Muscle layer of colon (tissue), 2 donors: ENCODE measurements around the gene C5.

Source experiments
- H3K27ac ChIP-seq: one replicate; pipeline ENCODE4 v1.7.0; 2013; ENCODE audit warnings: low read depth, mild to moderate bottlenecking, low read length, moderate library complexity
- H3K27me3 ChIP-seq, 2 donors: one replicate each; pipeline ENCODE4 v1.7.0; 2013; ENCODE audit warnings: low read length in 2 of 2, mild to moderate bottlenecking in 2 of 2; ENCODE audit not compliant: insufficient read depth in 2 of 2, control insufficient read depth in 1 of 2
- H3K36me3 ChIP-seq: one replicate; pipeline ENCODE4 v1.7.0; 2013; ENCODE audit warnings: mild to moderate bottlenecking, low read length; ENCODE audit not compliant: insufficient read depth
- H3K4me1 ChIP-seq: one replicate; pipeline ENCODE4 v1.7.0; 2013; ENCODE audit warnings: mild to moderate bottlenecking, low read length; ENCODE audit not compliant: insufficient read depth
- H3K4me3 ChIP-seq, 2 donors: one replicate each; pipeline ENCODE4 v1.7.0; 2013; ENCODE audit warnings: low read length in 2 of 2, low read depth in 1 of 2, mild to moderate bottlenecking in 1 of 2, moderate library complexity in 1 of 2
- H3K9ac ChIP-seq: one replicate; pipeline ENCODE4 v1.7.0; 2013; ENCODE audit warnings: low read length
- H3K9me3 ChIP-seq: one replicate; pipeline ENCODE4 v1.7.0; 2013; ENCODE audit warnings: mild to moderate bottlenecking, low read length
- donor health status: abdominal sarcoma.
- donor health status: Adenocarcinoma of cecum.

Gene C5

DNA sequence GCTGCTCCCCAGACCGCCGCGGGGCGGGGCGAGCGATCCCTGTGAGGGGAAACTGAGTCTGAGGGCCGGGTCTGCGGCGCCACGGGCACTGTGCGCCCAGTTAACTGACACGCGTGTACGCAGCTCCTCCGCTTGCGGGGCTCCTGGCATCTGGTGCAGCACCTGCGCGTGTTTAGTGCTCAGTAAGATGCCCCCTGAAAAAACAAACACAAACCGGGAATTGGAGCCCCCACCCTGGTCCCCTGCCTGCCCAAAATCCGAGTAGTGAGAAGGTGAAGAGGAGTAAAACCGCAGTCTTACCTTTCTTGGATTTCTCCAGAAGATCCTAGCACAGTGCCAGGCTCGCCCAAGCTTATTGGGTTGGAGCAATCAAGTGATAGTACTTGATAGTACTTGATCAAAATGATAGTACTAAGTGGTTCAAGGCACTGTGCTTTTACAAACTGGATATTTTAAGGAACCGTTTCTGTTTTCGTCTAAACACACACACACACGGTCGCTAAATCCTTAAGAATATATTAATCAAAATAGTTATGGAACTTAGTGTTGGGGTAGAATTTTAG, 120.8 kb downstream of the C5 start:
- Histone ChIP-seq H3K4me1 (peaks cover 12% of the 10 kb centered on the region), H3K36me3 (no peaks in the 10 kb centered on the region), H3K9ac (peak overlapping the region; percentile 53)

DNA sequence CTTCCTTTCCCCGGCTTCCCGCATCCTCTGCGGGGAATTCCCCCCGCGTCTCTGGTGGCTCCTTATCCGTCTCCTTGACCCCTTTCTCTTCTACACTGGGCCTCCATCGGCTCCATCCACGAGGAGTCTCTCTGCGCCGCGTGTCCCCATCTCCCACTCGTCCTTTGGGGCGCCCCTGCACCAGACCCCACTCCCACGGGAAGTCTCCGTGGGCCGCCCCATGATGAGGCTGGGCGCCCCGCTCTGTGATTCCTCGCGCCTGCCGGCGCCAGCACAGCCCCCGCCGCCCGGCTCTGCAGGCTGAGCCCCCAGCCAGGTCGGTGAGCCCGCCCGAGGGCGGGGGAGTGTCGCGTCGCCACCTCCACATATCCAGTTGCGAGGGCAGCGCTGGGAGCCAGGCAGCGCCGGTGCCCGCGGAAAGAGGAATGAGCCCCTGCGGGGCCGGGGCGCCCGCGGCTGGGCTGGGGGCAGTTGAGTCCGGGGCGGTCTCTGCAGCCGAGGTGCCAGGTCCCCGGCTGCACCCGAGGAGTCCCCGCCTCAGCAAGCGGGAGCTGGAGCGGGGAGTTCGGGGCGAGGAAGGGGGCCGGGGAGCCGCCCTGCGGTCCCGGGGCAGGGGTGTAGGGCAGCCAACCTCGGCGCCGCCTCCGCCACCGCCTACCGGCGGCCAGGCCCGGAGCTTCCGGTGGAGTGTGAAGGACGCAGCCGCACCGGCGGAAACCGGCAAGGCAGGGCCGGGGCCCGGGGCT, 121.4 kb downstream of the C5 start:
- peaks cover 7% of the 10 kb centered on the region for H3K4me1 ChIP-seq
- peak overlapping the region; percentile 71 to 78 for H3K4me3 ChIP-seq
- peak overlapping the region; percentile 83 for H3K27ac ChIP-seq
- H3K9me3 ChIP-seq, result no peaks in the 10 kb centered on the region
- H3K27me3 ChIP-seq, result no peaks in the 10 kb centered on the region
- H3K9ac ChIP-seq, result peak overlapping the region; percentile 53
- H3K36me3 ChIP-seq, result no peaks in the 10 kb centered on the region

More for the DNA sequence above, 120.8 kb downstream of the C5 start:
- Histone ChIP-seq H3K9me3 (no peaks in the 10 kb centered on the region), H3K4me3 (peak overlapping the region; percentile 71 to 78), H3K27ac (peak overlapping the region; percentile 83), H3K27me3 (no peaks in the 10 kb centered on the region)

DNA sequence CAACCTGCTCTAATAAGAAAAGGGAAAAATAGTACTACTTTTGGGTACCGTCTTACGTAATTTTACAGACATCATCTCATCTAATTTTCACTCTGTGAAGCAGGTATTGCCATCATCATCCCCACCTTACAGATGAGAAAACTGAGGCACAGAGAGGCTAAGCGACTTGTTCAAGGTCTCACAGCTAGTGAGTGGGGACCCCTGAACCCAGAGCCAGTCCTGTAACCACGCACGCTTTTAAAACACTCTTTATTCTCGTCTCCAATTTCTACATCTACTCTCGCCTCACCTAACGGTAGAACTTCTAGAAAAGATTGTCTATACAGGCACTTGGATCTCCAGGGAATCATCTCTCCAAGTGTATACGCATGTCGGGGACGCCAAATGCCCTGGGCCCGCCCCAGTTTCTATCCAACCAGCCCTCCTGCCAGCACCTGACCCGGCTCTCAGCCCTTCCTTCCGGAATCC, 122.0 kb downstream of the C5 start:
- Histone ChIP-seq H3K4me1 (peaks cover 4% of the 10 kb centered on the region), H3K27ac (peak overlapping the region; percentile 83), H3K9ac (peak overlapping the region; percentile 53), H3K9me3 (no peaks in the 10 kb centered on the region), H3K4me3 (peak overlapping the region; percentile 71 to 78), H3K36me3 (no peaks in the 10 kb centered on the region), H3K27me3 (no peaks in the 10 kb centered on the region)

DNA sequence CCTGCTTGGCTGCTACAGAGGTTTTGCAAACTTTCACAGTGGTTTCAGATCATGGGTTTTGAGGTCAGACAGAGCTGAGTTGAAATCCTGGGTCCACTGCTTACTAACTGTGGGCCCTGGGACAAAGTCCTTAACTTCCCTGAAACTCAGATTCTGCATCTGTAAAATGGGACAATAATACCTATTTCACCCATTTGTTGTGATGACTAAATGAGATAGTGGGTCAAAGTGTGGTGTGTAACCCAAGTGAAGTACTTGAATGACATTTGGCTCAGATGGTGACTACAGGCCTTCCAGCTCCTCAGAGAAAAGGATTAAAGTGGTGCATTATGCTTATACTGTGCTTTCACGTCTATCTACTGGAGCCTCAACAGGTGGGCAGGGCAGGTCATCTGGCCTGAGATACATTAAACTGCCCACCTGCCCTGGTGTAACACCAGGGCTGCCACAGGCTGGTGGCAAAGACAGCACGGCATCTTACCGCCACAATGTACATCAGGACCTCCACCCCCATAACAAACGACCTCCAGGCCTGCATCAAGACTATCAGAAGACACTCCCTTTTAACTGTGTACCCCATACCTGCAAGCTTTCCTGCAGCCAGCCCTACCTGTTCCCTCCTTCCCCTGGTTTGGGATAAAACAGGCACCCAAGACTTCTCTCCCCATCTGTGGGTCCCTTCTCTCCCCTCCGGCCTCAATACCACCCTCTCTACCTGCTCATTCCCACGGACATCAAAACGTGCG, 122.6 kb downstream of the C5 start:
- peak overlapping the region; percentile 53 for H3K9ac ChIP-seq
- H3K4me3 ChIP-seq, result peak overlapping the region in 1 of 2 donors; percentile 71
- H3K4me1 ChIP-seq, result peaks cover 4% of the 10 kb centered on the region
- no peak overlapping the region for H3K27ac ChIP-seq
- no peaks in the 10 kb centered on the region for H3K27me3 ChIP-seq
- no peaks in the 10 kb centered on the region for H3K9me3 ChIP-seq
- H3K36me3 ChIP-seq, result no peaks in the 10 kb centered on the region

DNA sequence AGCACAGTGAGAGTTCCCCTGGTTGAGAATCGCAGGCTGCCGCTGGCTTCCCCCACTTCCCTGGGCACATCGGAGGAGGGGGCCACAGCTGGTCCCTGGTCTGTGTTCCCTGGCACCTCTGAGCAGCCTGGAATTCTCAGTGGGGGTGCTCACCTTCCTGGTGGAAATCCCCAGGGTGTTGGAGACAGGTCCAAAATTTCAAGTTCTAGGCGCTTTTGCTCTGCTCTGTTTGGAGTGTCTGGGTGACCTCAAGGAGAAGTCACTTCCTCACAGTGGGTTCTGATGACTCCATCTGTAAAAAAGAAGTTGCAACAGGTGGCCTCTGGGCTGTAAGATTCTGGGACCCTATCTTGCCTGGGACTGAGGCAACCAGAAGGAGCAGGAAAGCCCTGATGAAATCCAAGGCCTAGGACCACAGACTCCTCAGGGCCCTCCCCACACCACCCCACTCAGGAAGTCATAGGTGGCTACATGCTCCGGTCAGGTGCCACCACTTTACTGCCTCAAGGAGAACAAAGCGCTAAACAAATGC, 123.6 kb downstream of the C5 start, which contains the start of gene TRAF1:
TSS of gene TRAF1 (minus strand) at position 400 of the 532 bp plus-strand sequence. CDS start 721 bp downstream, outside the sequence.
- Histone ChIP-seq H3K4me1 (peaks cover 4% of the 10 kb centered on the region), H3K9ac (no peak within 1 kb of the TSS), H3K9me3 (no peaks in the 10 kb centered on the region), H3K27ac (no peak within 1 kb of the TSS), H3K4me3 (no peak within 1 kb of the TSS), H3K27me3 (no peaks in the 10 kb centered on the region), H3K36me3 (no peaks in the 10 kb centered on the region)

DNA sequence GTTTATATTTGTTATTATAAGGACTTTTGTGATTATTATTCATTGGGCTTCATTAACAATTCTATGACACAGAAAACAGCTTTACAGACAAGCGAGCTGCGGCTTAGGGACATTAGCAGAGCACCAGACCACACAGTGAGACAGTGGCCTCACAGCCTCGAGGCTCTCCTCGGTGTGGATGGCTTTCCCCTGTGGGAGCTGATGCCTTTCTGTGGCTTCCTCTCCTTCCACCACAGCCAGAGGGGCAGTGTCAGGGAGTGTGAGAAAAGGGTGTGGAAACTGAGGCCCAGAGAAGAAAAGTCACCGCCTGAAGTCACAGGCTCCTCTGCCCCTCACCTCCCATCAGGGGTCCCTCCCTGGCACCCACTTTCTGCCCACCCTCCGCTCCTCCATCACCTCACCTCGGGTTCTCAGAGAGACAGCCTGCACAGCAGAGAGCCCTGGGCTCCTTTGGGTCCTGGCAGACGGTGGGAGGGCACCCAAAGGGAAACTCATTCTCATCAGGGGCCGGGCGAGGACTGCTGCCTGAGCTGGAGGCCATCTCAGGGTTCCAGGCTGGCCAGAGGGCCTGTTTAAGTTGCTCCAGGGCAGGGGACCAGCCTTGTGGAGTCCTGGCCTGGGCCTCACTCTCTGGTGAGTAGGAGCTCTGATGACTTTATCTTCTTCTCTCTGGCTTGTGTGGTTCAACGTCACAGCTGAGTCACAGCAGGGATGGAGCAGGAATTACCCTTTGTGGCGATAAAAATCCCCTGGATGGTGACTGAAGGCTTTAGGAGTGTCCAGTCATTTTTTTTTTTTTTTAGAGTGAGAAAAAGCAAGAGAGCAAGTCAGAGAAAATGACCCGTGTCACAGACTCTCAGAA, 124.3 kb downstream of the C5 start:
- Histone ChIP-seq H3K27ac (no peak overlapping the region), H3K27me3 (no peaks in the 10 kb centered on the region), H3K4me3 (no peak overlapping the region), H3K4me1 (peaks cover 4% of the 10 kb centered on the region), H3K9ac (no peak overlapping the region), H3K36me3 (no peaks in the 10 kb centered on the region), H3K9me3 (no peaks in the 10 kb centered on the region)

DNA sequence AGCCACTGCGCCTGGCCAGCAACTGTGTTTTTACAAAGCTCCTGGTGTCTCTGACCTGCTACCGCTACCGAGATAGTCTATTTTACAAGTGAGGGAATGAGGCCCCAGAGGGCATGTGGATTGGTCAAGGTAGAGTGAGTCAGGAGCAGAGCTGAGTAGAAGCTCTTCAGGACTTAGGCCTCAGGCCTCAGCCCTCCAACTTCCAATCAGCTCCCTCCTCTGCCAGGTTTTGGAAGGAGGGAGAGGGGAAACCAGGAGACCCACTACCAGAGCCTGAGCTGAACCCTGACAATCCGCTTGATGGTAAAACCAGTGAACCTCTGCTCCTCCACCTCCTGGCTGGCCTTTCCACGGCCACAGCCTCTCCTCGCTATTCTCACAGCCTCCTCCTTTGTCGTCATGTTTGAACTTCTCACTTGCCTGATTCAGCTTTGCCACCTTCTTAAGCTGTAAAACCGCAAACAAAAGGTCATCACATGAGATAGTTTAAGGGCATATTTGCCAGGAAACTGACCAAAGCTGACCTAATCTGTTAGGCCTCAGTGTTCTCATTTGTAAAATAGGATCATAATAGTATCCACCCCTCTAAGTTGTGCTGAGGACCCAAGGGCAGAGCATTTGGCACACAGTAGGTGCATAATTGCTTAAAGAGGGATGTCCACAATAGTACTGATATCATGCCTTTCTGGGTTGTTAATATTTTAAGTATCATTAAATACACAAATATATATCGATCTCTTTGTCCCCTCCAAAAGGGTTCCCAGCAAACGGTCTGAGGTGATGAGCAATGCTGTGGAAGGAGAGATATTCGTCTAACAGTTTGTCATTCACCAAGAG, 125.2 kb downstream of the C5 start:
- Histone ChIP-seq H3K9me3 (no peaks in the 10 kb centered on the region), H3K4me1 (peaks cover 9% of the 10 kb centered on the region), H3K36me3 (no peaks in the 10 kb centered on the region), H3K27me3 (no peaks in the 10 kb centered on the region), H3K27ac (no peak overlapping the region), H3K4me3 (no peak overlapping the region), H3K9ac (no peak overlapping the region)

DNA sequence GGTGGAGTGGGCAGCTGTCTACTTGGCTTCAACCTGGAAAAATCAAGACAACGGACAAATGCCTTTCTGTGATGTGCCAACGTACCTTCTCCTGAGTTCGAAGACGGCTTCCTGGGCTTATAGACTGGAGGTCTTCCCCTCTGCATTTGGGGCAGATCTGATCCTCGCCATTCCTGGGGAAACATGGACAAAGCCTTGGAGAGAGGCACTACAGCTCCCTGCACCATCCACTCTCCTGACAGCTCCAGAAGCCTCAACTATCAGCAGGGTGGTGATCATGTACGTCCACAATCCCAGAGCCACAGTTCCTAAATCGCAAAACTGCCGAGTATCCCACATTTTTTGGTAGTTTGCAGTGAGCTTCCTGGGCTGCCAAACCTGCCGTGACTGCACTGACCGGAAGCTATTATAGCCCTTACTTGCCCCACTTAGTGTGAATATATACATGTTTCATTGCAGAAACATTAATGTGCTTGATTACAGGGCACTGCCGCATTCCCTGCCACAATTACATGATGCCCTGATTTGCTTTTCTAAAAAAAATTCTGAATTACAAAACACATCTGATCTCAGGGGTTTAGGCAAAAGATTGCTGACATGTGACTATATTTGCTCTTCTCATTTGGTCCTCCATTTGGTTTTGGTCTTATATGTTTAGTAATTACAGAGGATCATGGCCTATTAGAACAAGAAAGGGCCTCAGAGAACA, 126.3 kb downstream of the C5 start:
- Histone ChIP-seq H3K4me1 (peaks cover 13% of the 10 kb centered on the region), H3K27ac (no peak overlapping the region), H3K36me3 (no peaks in the 10 kb centered on the region), H3K27me3 (no peaks in the 10 kb centered on the region), H3K9ac (no peak overlapping the region), H3K4me3 (no peak overlapping the region), H3K9me3 (no peaks in the 10 kb centered on the region)

DNA sequence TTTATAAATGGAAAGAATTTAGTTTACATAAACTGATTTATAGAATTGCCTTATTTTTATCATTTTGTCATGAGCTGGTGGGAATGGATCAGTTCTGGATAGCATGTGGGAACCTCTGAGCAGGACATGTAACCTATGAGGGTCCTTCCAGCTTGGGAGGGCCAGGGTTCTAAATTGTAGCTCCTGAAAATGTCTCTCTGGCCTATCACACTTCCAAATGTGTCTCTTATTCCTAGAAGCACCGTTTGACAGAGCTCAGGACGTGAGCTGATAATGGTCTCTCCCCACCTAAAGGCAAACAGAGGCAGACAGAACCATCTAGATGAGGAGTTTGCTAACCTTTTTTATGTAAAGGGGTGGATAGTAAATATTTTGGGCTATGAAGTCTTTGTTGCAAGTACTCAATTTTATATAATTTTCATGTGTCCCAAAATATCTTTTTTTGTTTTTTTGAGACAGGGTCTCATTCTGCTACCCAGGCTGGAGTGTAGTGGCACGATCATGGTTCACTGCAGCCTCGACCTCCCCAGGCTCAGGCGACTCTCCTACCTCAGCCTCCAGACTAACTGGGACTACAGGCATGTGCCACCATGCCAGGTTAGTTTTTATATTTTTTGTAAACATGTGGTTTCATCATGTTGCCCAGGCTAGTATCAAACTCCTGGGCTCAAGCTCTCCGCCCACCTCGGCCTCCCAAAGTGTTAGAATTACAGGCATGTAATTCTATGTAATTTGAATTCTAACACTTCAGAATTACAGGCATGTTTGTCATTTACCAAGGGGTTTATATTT, 127.5 kb downstream of the C5 start:
- Histone ChIP-seq H3K9me3 (no peaks in the 10 kb centered on the region), H3K27ac (no peak overlapping the region), H3K27me3 (no peaks in the 10 kb centered on the region), H3K9ac (no peak overlapping the region), H3K4me1 (peaks cover 13% of the 10 kb centered on the region), H3K36me3 (no peaks in the 10 kb centered on the region), H3K4me3 (no peak overlapping the region)
